Tibial nerve (tissue), 3 donors: Measurements from ENCODE around the gene ASCL4.
"Not testable (repeated sequence)": the region's sequence is repeated elsewhere in the genome, so short reads cannot be mapped to it uniquely, and the experiment has no call there.

Experiments
- EP300 ChIP-seq, 2 donors: sonication (generic); formaldehyde crosslinking; IDR thresholded peaks; one replicate each; pipeline ENCODE4 v1.6.1; 2017; ENCODE audit warnings: antibody characterized with exemption in 2 of 2, mild to moderate bottlenecking in 1 of 2
- POLR2A ChIP-seq, 2 donors: fragments of 450-650 bp; IDR thresholded peaks; one replicate each; pipeline ENCODE4 v1.6.1; 2017; ENCODE audit warnings: antibody characterized with exemption in 2 of 2, mild to moderate bottlenecking in 2 of 2, moderate library complexity in 2 of 2

GRCh38 chr12:107727742-107728141 lies 46.8 kb upstream of the ASCL4 start:
- TF ChIP-seq EP300, POLR2A (IDR thresholded peaks at IDR 0.05): not testable (repeated sequence)
